ENCODE results near the gene ZNF669.

The ZNF669 gene

GRCh38 chr1:247110627-247111258, 6.6 kb upstream of the ZNF669 start:
- no peak for DNase-seq

GRCh38 chr1:247107694-247108093, 3.5 kb upstream of the ZNF669 start:
- no peak for DNase-seq

- DNase-seq = no peak
Observed at GRCh38 chr1:247105966-247106365, 1.8 kb upstream of the ZNF669 start.

- DNase-seq = no peak
Observed at GRCh38 chr1:247104965-247105364, 809 bp upstream of the ZNF669 start.

- DNase-seq = no peak
Observed at GRCh38 chr1:247102381-247102780, 1.8 kb downstream of the ZNF669 start.

GRCh38 chr1:247100676-247101279, 3.4 kb downstream of the ZNF669 start:
- no peak for DNase-seq

- no peak for DNase-seq
Observed at GRCh38 chr1:247096958-247097357, 7.2 kb downstream of the ZNF669 start.

- no peak for DNase-seq
Observed at GRCh38 chr1:247096544-247096943, 7.6 kb downstream of the ZNF669 start.

GRCh38 chr1:247096112-247096511, 8.0 kb downstream of the ZNF669 start:
- DNase-seq = no peak

GRCh38 chr1:247090455-247090854, 13.7 kb downstream of the ZNF669 start:
- DNase-seq = no peak

- no peak for DNase-seq
Observed at GRCh38 chr1:247089616-247090375, 14.4 kb downstream of the ZNF669 start.

- no peak for DNase-seq
Observed at GRCh38 chr1:247088967-247089366, 15.2 kb downstream of the ZNF669 start.

- no peak for DNase-seq
Observed at GRCh38 chr1:247087256-247087655, 16.9 kb downstream of the ZNF669 start.

GRCh38 chr1:247085310-247085709, 18.8 kb downstream of the ZNF669 start:
- no peak for DNase-seq

GRCh38 chr1:247084771-247085170, 19.4 kb downstream of the ZNF669 start:
- no peak for DNase-seq

GRCh38 chr1:247079141-247079874, 24.8 kb downstream of the ZNF669 start:
- no peak for DNase-seq

- peak; percentile 93 for DNase-seq
Observed at GRCh38 chr1:247078258-247079140, 25.7 kb downstream of the ZNF669 start, which contains the start of gene ZNF670. TSS of gene ZNF670 (minus strand) at chr1:247078811. CDS start at chr1:247078596, 215 bp downstream.

- no peak for DNase-seq
Observed at GRCh38 chr1:247077876-247078257, 26.3 kb downstream of the ZNF669 start.

GRCh38 chr1:247077213-247077612, 26.9 kb downstream of the ZNF669 start:
- DNase-seq = no peak

- no peak for DNase-seq
Observed at GRCh38 chr1:247070645-247071044, 33.5 kb downstream of the ZNF669 start.

GRCh38 chr1:247064304-247064703, 39.9 kb downstream of the ZNF669 start:
- DNase-seq = no peak

GRCh38 chr1:247060771-247061170, 43.4 kb downstream of the ZNF669 start:
- no peak for DNase-seq
